Measurements from ENCODE around the gene OR2G2. TPM values are rescaled to one million over a fixed set of nuclear protein-coding genes. Genes with fewer than 3 reads are reported as not detected.

The OR2G2 gene
- total and polyA plus RNA-seq, 2 of the 8 experiments (the other 6 are each of a cell fraction or from before 2014, with no cell fraction given): not detected

GRCh38 chr1:247588060-247588459, at the start of gene OR2G2 (continued):
- no peak for TF ChIP-seq EP300 (IDR thresholded peaks at IDR 0.05; ENCODE audit: borderline replicate concordance in 1 of 2, low read depth in 2 of 2, low read length in 2 of 2)
- no peak for TF ChIP-seq SRF (IDR thresholded peaks at IDR 0.05; ENCODE audit: low read depth, low read length)
- no peak for TF ChIP-seq GABPA (IDR thresholded peaks at IDR 0.05; ENCODE audit: borderline replicate concordance, insufficient read depth, low read length)
- TF ChIP-seq TBP (IDR thresholded peaks at IDR 0.05; ENCODE audit: low read depth, low read length): no peak
- no peak for TF ChIP-seq SP2 (IDR thresholded peaks at IDR 0.05; ENCODE audit: low read length)
- no peak for TF ChIP-seq SIX5 (IDR thresholded peaks at IDR 0.05; ENCODE audit: low read depth, low read length)
- no peak for TF ChIP-seq CHD1 (IDR thresholded peaks at IDR 0.05; ENCODE audit: low read depth, low read length)
- no peak for TF ChIP-seq RNF2 (IDR thresholded peaks at IDR 0.05; ENCODE audit: borderline replicate concordance, low read depth, low read length, missing control alignments, poor library complexity, severe bottlenecking)
